ENCODE data around the gene SNRPD2.

Gene SNRPD2

GRCh38 chr19:45657520-45658167 is 34.1 kb downstream of the SNRPD2 start:
- no peak for DNase-seq (ENCODE audit: low read depth in 2 of 2)

GRCh38 chr19:45655073-45655472 is 36.7 kb downstream of the SNRPD2 start:
- no peak for DNase-seq (ENCODE audit: low read depth in 2 of 2)

- no peak for DNase-seq (ENCODE audit: low read depth in 2 of 2)
Measured at GRCh38 chr19:45653634-45654033, 38.1 kb downstream of the SNRPD2 start.

- no peak for DNase-seq (ENCODE audit: low read depth in 2 of 2)
Measured at GRCh38 chr19:45650722-45651121, 41.0 kb downstream of the SNRPD2 start.

GRCh38 chr19:45646345-45646698 is 45.4 kb downstream of the SNRPD2 start:
- DNase-seq (ENCODE audit: low read depth in 2 of 2), result no peak

- DNase-seq (ENCODE audit: low read depth in 2 of 2), result peak; percentile 68 to 71
Measured at GRCh38 chr19:45645631-45646344, 46.0 kb downstream of the SNRPD2 start.

GRCh38 chr19:45645068-45645630 is 46.6 kb downstream of the SNRPD2 start:
- DNase-seq (ENCODE audit: low read depth in 2 of 2), result no peak

GRCh38 chr19:45643927-45644771 is 47.6 kb downstream of the SNRPD2 start:
- no peak for DNase-seq (ENCODE audit: low read depth in 2 of 2)

- DNase-seq (ENCODE audit: low read depth in 2 of 2), result peak; percentile 91 to 94
Measured at GRCh38 chr19:45643024-45643926, 48.5 kb downstream of the SNRPD2 start.

GRCh38 chr19:45641274-45642105 is 50.3 kb downstream of the SNRPD2 start:
- DNase-seq (ENCODE audit: low read depth in 2 of 2), result peak; percentile 74 to 90

GRCh38 chr19:45640849-45641273 is 50.9 kb downstream of the SNRPD2 start:
- DNase-seq (ENCODE audit: low read depth in 2 of 2), result peak; percentile 34 to 63

GRCh38 chr19:45638930-45639729 is 52.6 kb downstream of the SNRPD2 start, which contains the start of gene EML2:
Gene EML2 (minus strand): TSS chr19:45639397. CDS start chr19:45639376, 21 bp downstream.
- DNase-seq (ENCODE audit: low read depth in 2 of 2), result peak; percentile 48 to 55

GRCh38 chr19:45637890-45638667 is 53.7 kb downstream of the SNRPD2 start:
- no peak for DNase-seq (ENCODE audit: low read depth in 2 of 2)

All from stimulated activated CD8-positive, alpha-beta memory T cell treated with anti-CD3 and anti-CD28 coated beads, Interleukin-2, amount 100 ng/mL, for 48 hours (primary cell).